Trophoblast cell (in vitro differentiated cells and primary cell): ENCODE data around the gene GABRR2.

Experiments
- DNase-seq, 2 donors: peaks; one replicate each; pipeline ENCODE4 v3.0.0-alpha.2; 2016
- H2AFZ ChIP-seq: 2 replicates; pipeline ENCODE4 v1.6.1; 2013; ENCODE audit warnings: low read length, moderate library complexity, mild to moderate bottlenecking; ENCODE audit not compliant: insufficient read depth, poor library complexity
- H2AK5ac ChIP-seq: 2 replicates; pipeline ENCODE4 v1.6.1; 2013; ENCODE audit warnings: mild to moderate bottlenecking, low read length
- H2BK120ac ChIP-seq: 2 replicates; pipeline ENCODE4 v1.6.1; 2013; ENCODE audit warnings: low read length, mild to moderate bottlenecking, moderate library complexity; ENCODE audit not compliant: insufficient read depth, poor library complexity
- H2BK12ac ChIP-seq: 2 replicates; pipeline ENCODE4 v1.6.1; 2013; ENCODE audit warnings: mild to moderate bottlenecking, low read length, moderate library complexity
- H2BK5ac ChIP-seq: 2 replicates; pipeline ENCODE4 v1.6.1; 2013; ENCODE audit warnings: low read length, low read depth, moderate library complexity, mild to moderate bottlenecking; ENCODE audit not compliant: poor library complexity
- H3K14ac ChIP-seq: 2 replicates; pipeline ENCODE4 v1.6.1; 2013; ENCODE audit warnings: mild to moderate bottlenecking, low read length
- H3K18ac ChIP-seq: 2 replicates; pipeline ENCODE4 v1.6.1; 2013; ENCODE audit warnings: mild to moderate bottlenecking, low read length
- H3K23ac ChIP-seq: 2 replicates; pipeline ENCODE4 v1.6.1; 2013; ENCODE audit warnings: low read length
- H3K27ac ChIP-seq: 2 replicates; pipeline ENCODE4 v1.5.1; 2013; ENCODE audit warnings: low read depth, mild to moderate bottlenecking, inconsistent platforms, low read length, moderate library complexity
- H3K27me3 ChIP-seq: 2 replicates; pipeline ENCODE4 v1.6.1; 2013; ENCODE audit warnings: inconsistent platforms, mild to moderate bottlenecking, low read length, moderate library complexity; ENCODE audit not compliant: insufficient read depth
- H3K36me3 ChIP-seq, 2 experiments: 1 replicate in 1 of 2; 2 replicates in 1 of 2; pipeline ENCODE4 v1.6.1; 2013; ENCODE audit warnings: low read length in 2 of 2, mild to moderate bottlenecking in 2 of 2, moderate library complexity in 1 of 2; ENCODE audit not compliant: insufficient read depth in 2 of 2, control insufficient read depth in 1 of 2
- H3K4ac ChIP-seq: 2 replicates; pipeline ENCODE4 v1.6.1; 2013; ENCODE audit warnings: low read depth, mild to moderate bottlenecking, low read length, moderate library complexity
- H3K4me1 ChIP-seq, 2 experiments: 1 replicate in 1 of 2; 2 replicates in 1 of 2; pipeline ENCODE4 v1.6.1; 2013; ENCODE audit warnings: low read length in 2 of 2, mild to moderate bottlenecking in 2 of 2, moderate library complexity in 1 of 2; ENCODE audit not compliant: insufficient read depth in 2 of 2, control insufficient read depth in 1 of 2
- H3K4me2 ChIP-seq: 2 replicates; pipeline ENCODE4 v1.6.1; 2013; ENCODE audit warnings: inconsistent platforms, mild to moderate bottlenecking, low read length, moderate library complexity
- H3K4me3 ChIP-seq: 2 replicates; pipeline ENCODE4 v1.5.1; 2013; ENCODE audit warnings: mild to moderate bottlenecking, low read depth, low read length, inconsistent platforms
- H3K79me1 ChIP-seq: one replicate; pipeline ENCODE4 v1.6.1; 2013; ENCODE audit warnings: low read length
- H3K79me2 ChIP-seq: 2 replicates; pipeline ENCODE4 v1.6.1; 2013; ENCODE audit warnings: low read length, mild to moderate bottlenecking; ENCODE audit not compliant: control insufficient read depth, insufficient read depth, poor library complexity
- H3K9ac ChIP-seq: 2 replicates; pipeline ENCODE4 v1.6.1; 2013; ENCODE audit warnings: mild to moderate bottlenecking, low read length
- H3K9me3 ChIP-seq: 2 replicates; pipeline ENCODE4 v1.6.1; 2013; ENCODE audit warnings: low read depth, mild to moderate bottlenecking, control low read depth, inconsistent platforms, low read length; ENCODE audit not compliant: insufficient read depth
- H4K12ac ChIP-seq: 2 replicates; pipeline ENCODE4 v1.6.1; 2013; ENCODE audit warnings: low read depth, mild to moderate bottlenecking, low read length, moderate library complexity
- H4K8ac ChIP-seq: 2 replicates; pipeline ENCODE4 v1.6.1; 2013; ENCODE audit warnings: low read depth, mild to moderate bottlenecking, low read length, moderate library complexity
- H4K91ac ChIP-seq: one replicate; pipeline ENCODE4 v1.6.1; 2013; ENCODE audit warnings: low read depth, mild to moderate bottlenecking, low read length, moderate library complexity
- WGBS: extraction: QIAGEN DNeasy Blood & Tissue Kit; methylation state at CpG from one replicate; pipeline ENCODE4 v1.1.7; 2013; ENCODE audit warnings: missing lambda C conversion rate; ENCODE audit not compliant: insufficient read length, insufficient coverage; ENCODE audit errors: extremely low coverage; 5-methylcytosine and 5-hydroxymethylcytosine counted together

Gene GABRR2

DNA sequence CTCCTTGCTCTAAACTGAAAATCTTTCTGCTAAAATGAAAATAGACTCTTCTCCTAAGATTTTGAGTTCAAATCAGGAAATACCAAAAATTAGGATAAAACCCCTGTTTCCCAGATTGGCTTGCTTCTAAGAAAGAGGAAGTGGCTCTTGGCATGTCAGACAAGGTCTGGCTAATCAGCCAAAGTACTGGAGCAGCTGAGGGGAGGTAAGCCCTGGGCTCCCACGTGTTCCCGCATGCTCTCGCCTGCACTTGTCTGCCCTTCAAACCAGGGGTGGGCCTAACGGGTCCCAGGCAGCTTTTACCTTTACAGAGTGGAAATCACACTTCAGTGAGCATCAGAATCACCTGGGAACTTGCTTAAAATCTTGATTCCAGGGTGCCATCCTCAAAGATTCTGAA is 54.8 kb downstream of the GABRR2 start:
- no CpG with 5 or more reads among the region's 4 CpGs for WGBS
- H4K12ac ChIP-seq = no peak overlapping the region

DNA sequence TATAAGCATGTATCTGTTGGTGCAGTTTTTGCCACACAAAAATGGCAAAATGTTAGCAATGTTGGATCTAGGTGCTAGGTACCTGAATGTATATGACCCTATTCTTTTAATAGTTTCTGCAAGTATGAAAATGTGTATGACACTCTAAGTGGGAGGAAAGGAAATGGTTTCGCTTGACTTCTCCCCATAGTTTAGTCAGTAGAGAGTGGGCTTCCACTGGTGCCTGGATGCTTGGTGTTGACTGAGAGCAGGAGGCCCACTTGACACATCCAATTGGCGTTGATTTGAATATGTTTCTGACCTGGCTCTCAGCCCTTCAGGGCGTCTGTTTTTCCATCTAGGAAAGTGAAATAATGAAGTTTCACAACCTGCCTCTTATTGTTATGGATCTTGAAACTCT is 56.2 kb downstream of the GABRR2 start:
- no CpG with 5 or more reads among the region's 3 CpGs for WGBS
- H3K4me2 ChIP-seq = no peak overlapping the region

More for the DNA sequence above, 54.8 kb downstream of the GABRR2 start:
- Histone ChIP-seq H2BK5ac (no peak overlapping the region), H3K14ac (no peak overlapping the region), H3K36me3 (no peaks in the 10 kb centered on the region), H3K4me3 (no peak overlapping the region), H3K4ac (no peak overlapping the region), H3K79me1 (no peaks in the 10 kb centered on the region), H4K8ac (no peak overlapping the region), H2AK5ac (no peak overlapping the region), H3K79me2 (no peaks in the 10 kb centered on the region), H2BK12ac (no peak overlapping the region), H3K18ac (no peak overlapping the region), H2BK120ac (no peak overlapping the region), H2AFZ (no peak overlapping the region), H3K9me3 (peaks cover 2% of the 10 kb centered on the region), H3K4me2 (no peak overlapping the region), H3K23ac (no peak overlapping the region), H3K27ac (no peak overlapping the region), H3K27me3 (no peaks in the 10 kb centered on the region), H3K9ac (no peak overlapping the region), H3K4me1 (no peaks in the 10 kb centered on the region), H4K91ac (no peak overlapping the region)
- DNase-seq = no peak

DNA sequence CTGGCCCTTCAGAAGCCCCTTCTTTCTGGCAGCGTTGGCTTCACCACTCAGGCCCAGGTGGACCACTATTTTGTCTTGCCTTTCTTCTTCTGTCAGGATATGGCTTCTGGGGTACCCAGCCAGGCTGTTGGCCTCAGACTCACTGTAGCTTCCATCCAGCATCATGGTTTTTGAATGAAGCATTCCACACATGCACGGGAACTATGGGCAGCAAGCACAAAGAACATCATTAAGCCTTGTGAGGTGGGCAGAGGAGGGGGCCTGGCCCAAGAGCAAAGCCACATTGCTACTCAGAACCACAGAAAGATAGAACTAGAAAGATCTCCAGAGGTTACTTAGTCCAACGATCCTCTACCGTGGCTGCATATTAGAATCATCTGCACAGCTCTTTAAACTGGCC is 57.3 kb downstream of the GABRR2 start:
- Histone ChIP-seq H3K9ac (no peak overlapping the region), H3K4me3 (no peak overlapping the region), H3K4me1 (no peaks in the 10 kb centered on the region), H2AK5ac (no peak overlapping the region), H2BK12ac (no peak overlapping the region), H3K18ac (no peak overlapping the region), H2AFZ (no peak overlapping the region), H3K27ac (no peak overlapping the region), H3K4me2 (no peak overlapping the region), H4K12ac (no peak overlapping the region), H3K14ac (no peak overlapping the region), H3K27me3 (no peaks in the 10 kb centered on the region), H4K91ac (no peak overlapping the region), H2BK120ac (no peak overlapping the region), H3K36me3 (no peaks in the 10 kb centered on the region), H3K79me1 (no peaks in the 10 kb centered on the region), H3K23ac (no peak overlapping the region), H4K8ac (no peak overlapping the region), H3K9me3 (peaks cover 2% of the 10 kb centered on the region), H3K79me2 (no peaks in the 10 kb centered on the region), H3K4ac (no peak overlapping the region), H2BK5ac (no peak overlapping the region)
- no CpG with 5 or more reads among the region's 4 CpGs for WGBS
- DNase-seq = no peak

More for the DNA sequence above, 56.2 kb downstream of the GABRR2 start:
- Histone ChIP-seq H3K27ac (no peak overlapping the region), H3K14ac (no peak overlapping the region), H2BK5ac (no peak overlapping the region), H3K18ac (no peak overlapping the region), H4K12ac (no peak overlapping the region), H3K9me3 (peaks cover 2% of the 10 kb centered on the region), H3K27me3 (no peaks in the 10 kb centered on the region), H2AFZ (no peak overlapping the region), H3K36me3 (no peaks in the 10 kb centered on the region), H4K91ac (no peak overlapping the region), H3K4me3 (no peak overlapping the region), H3K4ac (no peak overlapping the region), H3K4me1 (no peaks in the 10 kb centered on the region), H4K8ac (no peak overlapping the region), H3K79me1 (no peaks in the 10 kb centered on the region), H2BK12ac (no peak overlapping the region), H3K23ac (no peak overlapping the region), H2AK5ac (no peak overlapping the region), H2BK120ac (no peak overlapping the region), H3K79me2 (no peaks in the 10 kb centered on the region), H3K9ac (no peak overlapping the region)
- DNase-seq = no peak

DNA sequence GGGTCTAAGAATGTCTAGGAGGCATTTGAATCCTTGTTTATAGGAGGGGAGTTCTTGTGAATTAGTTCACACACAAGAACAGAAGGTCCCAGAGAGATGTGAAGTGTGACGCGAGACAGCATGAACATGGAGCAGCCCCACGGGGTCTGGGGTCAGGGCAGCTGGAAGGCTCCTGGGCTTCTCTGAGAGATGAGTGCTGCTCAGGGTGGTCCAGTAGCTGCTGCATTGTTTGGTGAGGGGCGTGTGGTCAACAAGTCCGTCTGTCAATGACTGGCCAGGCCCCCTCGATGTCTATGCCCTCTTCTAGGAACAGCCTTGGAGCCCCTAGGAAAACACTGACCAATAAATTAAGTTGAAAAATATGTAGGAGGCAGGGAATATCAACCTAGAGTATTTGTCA is 57.8 kb downstream of the GABRR2 start:
- Histone ChIP-seq H2BK12ac (no peak overlapping the region), H2AFZ (no peak overlapping the region), H4K8ac (no peak overlapping the region), H2BK120ac (no peak overlapping the region), H4K12ac (no peak overlapping the region), H2AK5ac (no peak overlapping the region), H3K4ac (no peak overlapping the region), H3K4me2 (no peak overlapping the region), H3K79me2 (no peaks in the 10 kb centered on the region), H3K27me3 (no peaks in the 10 kb centered on the region), H3K27ac (no peak overlapping the region), H3K4me3 (no peak overlapping the region), H4K91ac (no peak overlapping the region), H2BK5ac (no peak overlapping the region), H3K18ac (no peak overlapping the region), H3K79me1 (no peaks in the 10 kb centered on the region), H3K4me1 (no peaks in the 10 kb centered on the region), H3K14ac (no peak overlapping the region), H3K9me3 (peaks cover 2% of the 10 kb centered on the region), H3K36me3 (no peaks in the 10 kb centered on the region), H3K9ac (no peak overlapping the region), H3K23ac (no peak overlapping the region)
- WGBS = no CpG with 5 or more reads among the region's 6 CpGs
- DNase-seq = no peak
